ENCODE results near the gene MRPS18A.

Gene MRPS18A

GRCh38 chr6:43674921-43675320 is 12.7 kb downstream of the MRPS18A start:
- Histone ChIP-seq H2AFZ (ENCODE audit: low read length) (no peak overlapping the region), H3K27me3 (ENCODE audit: insufficient read depth, low read length) (no peaks in the 10 kb centered on the region), H3K4me2 (ENCODE audit: low read length) (no peak overlapping the region), H3K79me2 (ENCODE audit: insufficient read depth, low read length) (no peaks in the 10 kb centered on the region), H3K9me3 (ENCODE audit: low read length) (no peaks in the 10 kb centered on the region), H3K27ac (ENCODE audit: low read depth, low read length, poor library complexity, severe bottlenecking) (no peak overlapping the region), H4K20me1 (ENCODE audit: insufficient read depth, low read length) (no peaks in the 10 kb centered on the region), H3F3A (ENCODE audit: insufficient read depth, low read length) (no peaks in the 10 kb centered on the region), H3K4me1 (ENCODE audit: insufficient read depth, low read length, severe bottlenecking) (no peaks in the 10 kb centered on the region), H3K36me3 (ENCODE audit: insufficient read depth, low read length) (peaks cover 87% of the 10 kb centered on the region), H3K9ac (ENCODE audit: low read length) (no peak overlapping the region), H3K9me2 (ENCODE audit: low read depth, low read length) (no peaks in the 10 kb centered on the region), H3K4me3 (ENCODE audit: low read depth, low read length, poor library complexity, severe bottlenecking) (no peak overlapping the region)
- no peak for TF ChIP-seq CTCF (IDR thresholded peaks at IDR 0.05; ENCODE audit: low read length)
- TF ChIP-seq EZH2 (IDR thresholded peaks at IDR 0.05; ENCODE audit: borderline replicate concordance, low read length) = no peak

- Histone ChIP-seq H3K9me2 (ENCODE audit: low read depth, low read length) (no peaks in the 10 kb centered on the region), H3F3A (ENCODE audit: insufficient read depth, low read length) (no peaks in the 10 kb centered on the region), H4K20me1 (ENCODE audit: insufficient read depth, low read length) (no peaks in the 10 kb centered on the region), H2AFZ (ENCODE audit: low read length) (no peak overlapping the region), H3K79me2 (ENCODE audit: insufficient read depth, low read length) (no peaks in the 10 kb centered on the region), H3K36me3 (ENCODE audit: insufficient read depth, low read length) (peaks cover 82% of the 10 kb centered on the region), H3K4me3 (ENCODE audit: low read depth, low read length, poor library complexity, severe bottlenecking) (no peak overlapping the region), H3K27me3 (ENCODE audit: insufficient read depth, low read length) (no peaks in the 10 kb centered on the region), H3K4me2 (ENCODE audit: low read length) (no peak overlapping the region), H3K4me1 (ENCODE audit: insufficient read depth, low read length, severe bottlenecking) (no peaks in the 10 kb centered on the region), H3K9ac (ENCODE audit: low read length) (no peak overlapping the region), H3K27ac (ENCODE audit: low read depth, low read length, poor library complexity, severe bottlenecking) (no peak overlapping the region), H3K9me3 (ENCODE audit: low read length) (no peaks in the 10 kb centered on the region)
- TF ChIP-seq EZH2 (IDR thresholded peaks at IDR 0.05; ENCODE audit: borderline replicate concordance, low read length) = no peak
- TF ChIP-seq CTCF (IDR thresholded peaks at IDR 0.05; ENCODE audit: low read length) = no peak
Observed at GRCh38 chr6:43674291-43674690, 13.3 kb downstream of the MRPS18A start.

- H3K9ac ChIP-seq (ENCODE audit: low read length) = no peak overlapping the region
- no peaks in the 10 kb centered on the region for H3K9me3 ChIP-seq (ENCODE audit: low read length)
- no peak overlapping the region for H3K27ac ChIP-seq (ENCODE audit: low read depth, low read length, poor library complexity, severe bottlenecking)
- no peaks in the 10 kb centered on the region for H4K20me1 ChIP-seq (ENCODE audit: insufficient read depth, low read length)
- no peak overlapping the region for H3K4me2 ChIP-seq (ENCODE audit: low read length)
- H2AFZ ChIP-seq (ENCODE audit: low read length) = no peak overlapping the region
- peaks cover 75% of the 10 kb centered on the region for H3K36me3 ChIP-seq (ENCODE audit: insufficient read depth, low read length)
- H3K4me1 ChIP-seq (ENCODE audit: insufficient read depth, low read length, severe bottlenecking) = no peaks in the 10 kb centered on the region
- H3K79me2 ChIP-seq (ENCODE audit: insufficient read depth, low read length) = no peaks in the 10 kb centered on the region
- no peaks in the 10 kb centered on the region for H3K27me3 ChIP-seq (ENCODE audit: insufficient read depth, low read length)
- no peaks in the 10 kb centered on the region for H3F3A ChIP-seq (ENCODE audit: insufficient read depth, low read length)
- H3K4me3 ChIP-seq (ENCODE audit: low read depth, low read length, poor library complexity, severe bottlenecking) = no peak overlapping the region
- H3K9me2 ChIP-seq (ENCODE audit: low read depth, low read length) = no peaks in the 10 kb centered on the region
- TF ChIP-seq CTCF (IDR thresholded peaks at IDR 0.05; ENCODE audit: low read length) (no peak), EZH2 (IDR thresholded peaks at IDR 0.05; ENCODE audit: borderline replicate concordance, low read length) (no peak)
Observed at GRCh38 chr6:43673444-43674084, 14.0 kb downstream of the MRPS18A start.
